ENCODE measurements around the gene ALKAL2.

DNA sequence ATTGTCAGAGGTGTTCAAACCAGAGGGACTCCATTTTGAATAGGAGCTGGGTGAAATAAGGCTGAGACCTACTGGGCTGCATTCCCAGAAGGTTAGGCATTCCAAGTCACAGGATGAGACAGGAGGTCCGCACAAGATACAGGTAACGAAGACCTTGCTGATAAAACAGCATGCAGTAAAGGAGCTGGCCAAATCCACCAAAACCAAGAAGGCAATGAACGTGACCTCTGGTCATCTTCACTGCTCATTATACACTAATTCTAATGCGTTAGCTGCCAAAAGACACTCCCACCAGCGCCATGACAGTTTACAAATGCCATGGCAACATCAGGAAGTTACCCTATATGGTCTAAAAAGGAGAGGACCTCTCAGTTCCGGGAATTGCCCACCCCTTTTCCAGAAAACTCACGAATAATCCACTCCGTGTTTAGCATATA is 34.7 kb downstream of the ALKAL2 start:
- TF ChIP-seq EP300 (IDR thresholded peaks at IDR 0.05; ENCODE audit: low read depth) (no peak), POLR2A (IDR thresholded peaks at IDR 0.05) (no peak)

Measured in transverse colon (tissue), 1 donor.